Liver (tissue), 9 donors: ENCODE measurements around the gene ZNRF2. TPM values are rescaled to one million over a fixed set of nuclear protein-coding genes. Genes with fewer than 3 reads are reported as not detected.

Experiments
- DNase-seq: peaks from one replicate; pipeline ENCODE4 v3.0.0-alpha.2; 2017; ENCODE audit warnings: low spot score
- H3K27ac ChIP-seq, 2 donors: one replicate each; pipeline ENCODE4 v1.7.0; 2013; ENCODE audit warnings: inconsistent platforms in 2 of 2, low read length in 2 of 2, control low read depth in 1 of 2, low read depth in 1 of 2, mild to moderate bottlenecking in 1 of 2
- H3K27me3 ChIP-seq, 4 donors: one replicate each; pipeline versions ENCODE4 v1.6.1 to v1.7.0; 2013; ENCODE audit warnings: low read length in 3 of 4, inconsistent platforms in 1 of 4, mild to moderate bottlenecking in 1 of 4, moderate library complexity in 1 of 4; ENCODE audit not compliant: control insufficient read depth in 4 of 4, insufficient read depth in 4 of 4
- H3K36me3 ChIP-seq, 4 donors: one replicate each; pipeline versions ENCODE4 v1.6.1 to v1.7.0; 2013; ENCODE audit warnings: low read length in 3 of 4, mild to moderate bottlenecking in 3 of 4, low read depth in 1 of 4, moderate library complexity in 1 of 4; ENCODE audit not compliant: control insufficient read depth in 4 of 4, insufficient read depth in 3 of 4
- H3K4me1 ChIP-seq, 4 donors: one replicate each; pipeline versions ENCODE4 v1.6.1 to v1.7.0; 2013; ENCODE audit warnings: low read length in 3 of 4, mild to moderate bottlenecking in 3 of 4, moderate library complexity in 1 of 4; ENCODE audit not compliant: control insufficient read depth in 4 of 4, insufficient read depth in 4 of 4
- H3K4me3 ChIP-seq, 3 donors: one replicate each; pipeline versions ENCODE4 v1.6.1 to v1.7.0; 2013; ENCODE audit warnings: low read length in 3 of 3, control low read depth in 1 of 3, low read depth in 1 of 3, mild to moderate bottlenecking in 1 of 3
- H3K9ac ChIP-seq, 2 donors: one replicate each; pipeline ENCODE4 v1.7.0; 2013; ENCODE audit warnings: low read length in 2 of 2, mild to moderate bottlenecking in 2 of 2, moderate library complexity in 2 of 2, control low read depth in 1 of 2, low read depth in 1 of 2
- H3K9me3 ChIP-seq, 4 donors: one replicate each; pipeline versions ENCODE4 v1.6.1 to v1.7.0; 2013; ENCODE audit warnings: low read length in 3 of 4; ENCODE audit not compliant: control insufficient read depth in 4 of 4
- ATF3 ChIP-seq: IDR thresholded peaks from 2 replicates; pipeline ENCODE4 v1.6.1; 2016; ENCODE audit warnings: antibody characterized with exemption
- CTCF ChIP-seq: fragments of 150-350 bp; IDR thresholded peaks from 2 replicates; pipeline ENCODE4 v1.5.1; 2017; ENCODE audit warnings: improper control_type of control experiment, low read depth, low read length; ENCODE audit not compliant: missing input control
- EGR1 ChIP-seq, 2 donors: IDR thresholded peaks; 2 replicates each; pipeline ENCODE4 v1.6.1; 2016 to 2018; ENCODE audit warnings: antibody characterized with exemption in 2 of 2, low read depth in 2 of 2
- FOXA1 ChIP-seq: IDR thresholded peaks from 2 replicates; pipeline ENCODE4 v1.6.1; 2016; ENCODE audit warnings: antibody characterized with exemption
- FOXA2 ChIP-seq: IDR thresholded peaks from 2 replicates; pipeline ENCODE4 v1.6.1; 2016; ENCODE audit warnings: antibody characterized with exemption
- GABPA ChIP-seq, 2 donors: IDR thresholded peaks in 1 of 2; conservative IDR thresholded peaks in 1 of 2; 2 replicates each; pipeline ENCODE4 v1.6.1; 2016; ENCODE audit warnings: antibody characterized with exemption in 2 of 2, mild to moderate bottlenecking in 1 of 2, moderate library complexity in 1 of 2
- HNF4A ChIP-seq, 2 donors: conservative IDR thresholded peaks; 2 replicates each; pipeline ENCODE4 v1.6.1; 2016; ENCODE audit warnings: antibody characterized with exemption in 2 of 2, mild to moderate bottlenecking in 2 of 2
- HNF4G ChIP-seq: IDR thresholded peaks from 2 replicates; pipeline ENCODE4 v1.6.1; 2016; ENCODE audit warnings: antibody characterized with exemption
- JUND ChIP-seq, 2 donors: IDR thresholded peaks; 2 replicates each; pipeline ENCODE4 v1.6.1; 2016; ENCODE audit warnings: antibody characterized with exemption in 2 of 2
- MAX ChIP-seq: IDR thresholded peaks from 2 replicates; pipeline ENCODE4 v1.6.1; 2016; ENCODE audit warnings: antibody characterized with exemption
- NR2F2 ChIP-seq: IDR thresholded peaks from 2 replicates; pipeline ENCODE4 v1.6.1; 2016; ENCODE audit warnings: antibody characterized with exemption
- RAD21 ChIP-seq, 2 donors: IDR thresholded peaks; 2 replicates each; pipeline ENCODE4 v1.6.1; 2016; ENCODE audit warnings: antibody characterized with exemption in 2 of 2, mild to moderate bottlenecking in 2 of 2
- RXRA ChIP-seq, 2 donors: IDR thresholded peaks; 2 replicates each; pipeline ENCODE4 v1.6.1; 2017 to 2018; ENCODE audit warnings: antibody characterized with exemption in 2 of 2, mild to moderate bottlenecking in 1 of 2
- SP1 ChIP-seq: IDR thresholded peaks from 2 replicates; pipeline ENCODE4 v1.6.1; 2018; ENCODE audit warnings: antibody characterized with exemption, mild to moderate bottlenecking
- YY1 ChIP-seq: IDR thresholded peaks from 2 replicates; pipeline ENCODE4 v1.6.1; 2016; ENCODE audit warnings: antibody characterized with exemption, mild to moderate bottlenecking
- WGBS: extraction: QIAGEN DNeasy Blood & Tissue Kit; methylation state at CpG from one replicate; pipeline ENCODE4 v1.1.7; 2013; 5-methylcytosine and 5-hydroxymethylcytosine counted together
- polyA plus RNA-seq, 2 donors: library from polyadenylated mRNA; stranded (reverse) in 1 of 2; unstranded in 1 of 2; fragments of 200-250 nt in 1 of 2; fragments of >200 nt in 1 of 2; fragmentation: Nextera tagmentation in 1 of 2; extraction: Ambion mirVana in 1 of 2; gene quantifications; one replicate each; pipeline versions ENCODE4 v1.2.1 to v1.2.3, GENCODE V29; 2013 to 2015
- total RNA-seq, 2 donors: library from RNA; depleted of rRNA; stranded (reverse); fragments of >200 nt; gene quantifications; one replicate each; pipeline ENCODE4 v1.2.3, GENCODE V29; 2014
- TF ChIP-seq, protein P1 (sequence below): IDR thresholded peaks from 2 replicates; pipeline ENCODE4 v1.6.1; 2016; ENCODE audit warnings: antibody characterized with exemption, mild to moderate bottlenecking
- TF ChIP-seq, protein P2 (sequence below): IDR thresholded peaks from 2 replicates; pipeline ENCODE4 v1.6.1; 2016; ENCODE audit warnings: antibody characterized with exemption
- donor health status: healthy.
- donor health status: healthy.
- donor health status: healthy.
- donor health status: healthy.
- donor health status: healthy.

ZNRF2 gene
- total and polyA plus RNA-seq, 4 donors, result 6.9 to 30.0 (median 12.7) TPM

- no peak for TF ChIP-seq GABPA (IDR thresholded peaks at IDR 0.05 in 1 of 2, conservative IDR thresholded peaks at IDR 0.05 in 1 of 2)
- no peak for TF ChIP-seq FOXA1
- no peak for TF ChIP-seq JUND (IDR thresholded peaks at IDR 0.05)
- no peak for TF ChIP-seq RXRA (IDR thresholded peaks at IDR 0.05)
- TF ChIP-seq HNF4G, result no peak
- TF ChIP-seq ATF3, result no peak
- TF ChIP-seq, protein P1, sequence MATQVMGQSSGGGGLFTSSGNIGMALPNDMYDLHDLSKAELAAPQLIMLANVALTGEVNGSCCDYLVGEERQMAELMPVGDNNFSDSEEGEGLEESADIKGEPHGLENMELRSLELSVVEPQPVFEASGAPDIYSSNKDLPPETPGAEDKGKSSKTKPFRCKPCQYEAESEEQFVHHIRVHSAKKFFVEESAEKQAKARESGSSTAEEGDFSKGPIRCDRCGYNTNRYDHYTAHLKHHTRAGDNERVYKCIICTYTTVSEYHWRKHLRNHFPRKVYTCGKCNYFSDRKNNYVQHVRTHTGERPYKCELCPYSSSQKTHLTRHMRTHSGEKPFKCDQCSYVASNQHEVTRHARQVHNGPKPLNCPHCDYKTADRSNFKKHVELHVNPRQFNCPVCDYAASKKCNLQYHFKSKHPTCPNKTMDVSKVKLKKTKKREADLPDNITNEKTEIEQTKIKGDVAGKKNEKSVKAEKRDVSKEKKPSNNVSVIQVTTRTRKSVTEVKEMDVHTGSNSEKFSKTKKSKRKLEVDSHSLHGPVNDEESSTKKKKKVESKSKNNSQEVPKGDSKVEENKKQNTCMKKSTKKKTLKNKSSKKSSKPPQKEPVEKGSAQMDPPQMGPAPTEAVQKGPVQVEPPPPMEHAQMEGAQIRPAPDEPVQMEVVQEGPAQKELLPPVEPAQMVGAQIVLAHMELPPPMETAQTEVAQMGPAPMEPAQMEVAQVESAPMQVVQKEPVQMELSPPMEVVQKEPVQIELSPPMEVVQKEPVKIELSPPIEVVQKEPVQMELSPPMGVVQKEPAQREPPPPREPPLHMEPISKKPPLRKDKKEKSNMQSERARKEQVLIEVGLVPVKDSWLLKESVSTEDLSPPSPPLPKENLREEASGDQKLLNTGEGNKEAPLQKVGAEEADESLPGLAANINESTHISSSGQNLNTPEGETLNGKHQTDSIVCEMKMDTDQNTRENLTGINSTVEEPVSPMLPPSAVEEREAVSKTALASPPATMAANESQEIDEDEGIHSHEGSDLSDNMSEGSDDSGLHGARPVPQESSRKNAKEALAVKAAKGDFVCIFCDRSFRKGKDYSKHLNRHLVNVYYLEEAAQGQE, result no peak
- TF ChIP-seq EGR1 (IDR thresholded peaks at IDR 0.05; ENCODE audit: low read depth in 2 of 2), result no peak
- no peak for TF ChIP-seq HNF4A (conservative IDR thresholded peaks at IDR 0.05)
- TF ChIP-seq, protein P2, sequence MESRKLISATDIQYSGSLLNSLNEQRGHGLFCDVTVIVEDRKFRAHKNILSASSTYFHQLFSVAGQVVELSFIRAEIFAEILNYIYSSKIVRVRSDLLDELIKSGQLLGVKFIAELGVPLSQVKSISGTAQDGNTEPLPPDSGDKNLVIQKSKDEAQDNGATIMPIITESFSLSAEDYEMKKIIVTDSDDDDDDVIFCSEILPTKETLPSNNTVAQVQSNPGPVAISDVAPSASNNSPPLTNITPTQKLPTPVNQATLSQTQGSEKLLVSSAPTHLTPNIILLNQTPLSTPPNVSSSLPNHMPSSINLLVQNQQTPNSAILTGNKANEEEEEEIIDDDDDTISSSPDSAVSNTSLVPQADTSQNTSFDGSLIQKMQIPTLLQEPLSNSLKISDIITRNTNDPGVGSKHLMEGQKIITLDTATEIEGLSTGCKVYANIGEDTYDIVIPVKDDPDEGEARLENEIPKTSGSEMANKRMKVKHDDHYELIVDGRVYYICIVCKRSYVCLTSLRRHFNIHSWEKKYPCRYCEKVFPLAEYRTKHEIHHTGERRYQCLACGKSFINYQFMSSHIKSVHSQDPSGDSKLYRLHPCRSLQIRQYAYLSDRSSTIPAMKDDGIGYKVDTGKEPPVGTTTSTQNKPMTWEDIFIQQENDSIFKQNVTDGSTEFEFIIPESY, result no peak
- TF ChIP-seq CTCF, result no peak
- Histone ChIP-seq H3K4me3 (no peak overlapping the region), H3K36me3 (no peaks in the 10 kb centered on the region), H3K4me1 (peaks cover 10 to 27% (median 23%) of the 10 kb centered on the region in 4 donors), H3K9me3 (no peaks in the 10 kb centered on the region), H3K27me3 (no peaks in the 10 kb centered on the region), H3K27ac (no peak overlapping the region), H3K9ac (no peak overlapping the region)
- WGBS, result 95% methylated on average over 1 of the region's 1 CpG
- no peak for DNase-seq
Measured at GRCh38 chr7:30260246-30260768, 24.1 kb upstream of the ZNRF2 start.

DNA sequence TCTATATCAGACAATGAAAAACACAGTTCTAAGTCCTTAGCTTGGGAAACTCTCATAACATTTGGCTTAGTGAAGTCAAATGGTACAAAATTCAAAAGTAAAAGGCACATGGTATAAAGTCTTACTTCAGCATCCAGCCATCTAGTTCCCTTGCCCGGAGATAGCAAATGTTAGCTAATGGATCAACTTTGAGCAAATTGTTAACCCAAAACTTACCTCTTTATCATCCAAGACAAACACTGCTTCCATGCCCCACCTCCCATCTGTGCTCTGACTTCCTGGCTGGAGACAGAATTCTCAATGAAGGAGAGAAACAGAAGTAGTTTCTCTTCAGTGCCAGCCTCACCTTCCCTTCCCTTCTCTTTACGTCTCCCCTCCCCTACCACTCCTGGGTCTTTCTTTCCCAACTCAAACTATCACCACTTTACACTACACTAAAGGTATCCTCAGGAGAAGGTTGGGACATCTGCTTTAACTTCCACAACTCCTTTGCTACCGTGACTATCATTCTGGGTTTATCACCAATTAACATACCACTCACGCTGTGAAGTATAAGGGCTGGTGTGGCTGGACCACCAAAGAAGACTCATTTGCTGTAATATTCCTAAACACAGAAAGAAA lies 21.2 kb upstream of the ZNRF2 start:
- Histone ChIP-seq H3K27ac (peak overlapping the region; percentile 49 to 68), H3K4me3 (peak overlapping the region in 1 of 3 donors; percentile 63), H3K9ac (no peak overlapping the region), H3K36me3 (no peaks in the 10 kb centered on the region), H3K4me1 (peaks cover 5 to 16% (median 14%) of the 10 kb centered on the region in 4 donors), H3K27me3 (no peaks in the 10 kb centered on the region), H3K9me3 (no peaks in the 10 kb centered on the region)
- no peak for DNase-seq
- 19% methylated on average over 4 of the region's 4 CpGs for WGBS
- TF ChIP-seq ATF3 (peak; percentile 46), EGR1 (IDR thresholded peaks at IDR 0.05; ENCODE audit: low read depth in 2 of 2) (no peak), SP1 (peak; percentile 75), YY1 (peak; percentile 64), RAD21 (IDR thresholded peaks at IDR 0.05) (peak; percentile 18 to 47), RXRA (IDR thresholded peaks at IDR 0.05) (peak; percentile 45 to 68), MAX (peak; percentile 34), HNF4A (conservative IDR thresholded peaks at IDR 0.05) (peak; percentile 70 to 72), NR2F2 (no peak), FOXA2 (peak; percentile 50), JUND (IDR thresholded peaks at IDR 0.05) (peak; percentile 25 to 53), FOXA1 (no peak), GABPA (IDR thresholded peaks at IDR 0.05 in 1 of 2, conservative IDR thresholded peaks at IDR 0.05 in 1 of 2) (peak in 1 of 2 donors; percentile 13)
- TF ChIP-seq, protein P2, result no peak
